Measurements from ENCODE around the gene DOLPP1. TPM values are rescaled to one million over a fixed set of nuclear protein-coding genes. Genes with fewer than 3 reads are reported as not detected.

Gene DOLPP1
- total and polyA plus RNA-seq, 2 of the 8 experiments (the other 6 are each of a cell fraction or from before 2014, with no cell fraction given) = 36.0 to 45.3 TPM

GRCh38 chr9:129125478-129125877 is 44.6 kb downstream of the DOLPP1 start:
- Histone ChIP-seq H4K8ac (ENCODE audit: extremely low read depth, insufficient read depth, low read length) (no peak overlapping the region), H3K9me3 (ENCODE audit: insufficient read depth in 2 of 2, low read depth in 1 of 2, low read length in 1 of 2) (no peaks in the 10 kb centered on the region), H2BK5ac (ENCODE audit: low read depth, low read length) (no peak overlapping the region), H3K79me2 (ENCODE audit: control insufficient read depth in 1 of 2, insufficient read depth in 2 of 2, low read length in 2 of 2) (peaks cover 3 to 26% of the 10 kb centered on the region in 2 experiments; a peak in 2 of 4 replicates), H4K5ac (ENCODE audit: insufficient read length, low read depth, low read length) (no peak overlapping the region), H3K4me2 (ENCODE audit: insufficient read depth in 1 of 2, low read depth in 2 of 2, low read length in 2 of 2) (no peak overlapping the region; a peak in 1 of 4 replicates), H2AFZ (ENCODE audit: low read length) (no peak overlapping the region), H3K14ac (ENCODE audit: insufficient read length) (no peak overlapping the region), H2BK12ac (ENCODE audit: low read depth, low read length) (no peak overlapping the region), H3K79me1 (ENCODE audit: low read depth, low read length) (peaks cover 15% of the 10 kb centered on the region), H3K4me3 (ENCODE audit: extremely low read depth in 1 of 4, insufficient read depth in 2 of 4, low read depth in 3 of 4, low read length in 4 of 4) (no peak overlapping the region), H2BK120ac (replicated peaks; ENCODE audit: low read depth, low read length) (no peak overlapping the region), H2AK5ac (ENCODE audit: low read depth, low read length) (no peak overlapping the region), H3K4me1 (replicated peaks in 1 of 4; ENCODE audit: control insufficient read depth in 3 of 4, insufficient read depth in 4 of 4, low read length in 3 of 4) (peaks cover 9 to 18% (median 12%) of the 10 kb centered on the region in 4 experiments), H3K27ac (ENCODE audit: low read depth, low read length) (no peak overlapping the region), H2BK15ac (ENCODE audit: low read length) (no peak overlapping the region), H2BK20ac (ENCODE audit: low read length) (no peak overlapping the region), H3K9ac (replicated peaks in 1 of 4; ENCODE audit: extremely low read depth in 1 of 4, low read depth in 3 of 4, low read length in 3 of 4) (no peak overlapping the region), H3K18ac (ENCODE audit: extremely low read depth, low read length) (no peak overlapping the region), H3K4ac (replicated peaks; ENCODE audit: insufficient read length, low read depth, low read length) (no peak overlapping the region), H3K36me3 (ENCODE audit: control insufficient read depth in 2 of 4, insufficient read depth in 4 of 4, low read length in 3 of 4) (peaks cover 12 to 51% (median 23%) of the 10 kb centered on the region in 4 experiments; a peak in 6 of 8 replicates), H3K23ac (ENCODE audit: insufficient read length) (no peak overlapping the region), H3K27me3 (replicated peaks in 1 of 4; ENCODE audit: control insufficient read depth in 3 of 4, extremely low read depth in 1 of 4, insufficient read depth in 3 of 4, low read length in 3 of 4) (no peaks in the 10 kb centered on the region), H4K20me1 (replicated peaks in 1 of 2; ENCODE audit: control insufficient read depth in 1 of 2, insufficient read depth in 2 of 2, low read length in 2 of 2) (peaks cover 0 to 4% of the 10 kb centered on the region in 2 experiments), H3K23me2 (ENCODE audit: low read depth, low read length) (no peaks in the 10 kb centered on the region), H3K56ac (replicated peaks; ENCODE audit: insufficient read length, low read depth, low read length) (no peak overlapping the region), H4K91ac (replicated peaks; ENCODE audit: insufficient read length, low read length) (no peak overlapping the region)
- TF ChIP-seq KDM1A (IDR thresholded peaks at IDR 0.05; ENCODE audit: borderline replicate concordance, low read length) = no peak
- TF ChIP-seq HDAC6 (IDR thresholded peaks at IDR 0.05; ENCODE audit: low read depth, low read length) = no peak
- TF ChIP-seq RNF2 (IDR thresholded peaks at IDR 0.05; ENCODE audit: borderline replicate concordance, low read depth, low read length, missing control alignments, poor library complexity, severe bottlenecking) = no peak
- no peak for TF ChIP-seq BACH1 (IDR thresholded peaks at IDR 0.05; ENCODE audit: low read length)
- no peak for TF ChIP-seq CHD1 (IDR thresholded peaks at IDR 0.05; ENCODE audit: low read depth, low read length)
- no peak for TF ChIP-seq ATF3 (IDR thresholded peaks at IDR 0.05; ENCODE audit: insufficient read depth, low read depth, low read length)
- no peak for TF ChIP-seq TBP (IDR thresholded peaks at IDR 0.05; ENCODE audit: low read depth, low read length)
- TF ChIP-seq SIRT6 (IDR thresholded peaks at IDR 0.05; ENCODE audit: low read length) = no peak
- no peak for TF ChIP-seq ZNF274 (IDR thresholded peaks at IDR 0.05; ENCODE audit: borderline replicate concordance, extremely low read depth, low read length)
- no peak for TF ChIP-seq TEAD4 (IDR thresholded peaks at IDR 0.05; ENCODE audit: low read depth, low read length)
- no peak for TF ChIP-seq KDM5A (IDR thresholded peaks at IDR 0.05; ENCODE audit: low read length)
- no peak for TF ChIP-seq RBBP5 (IDR thresholded peaks at IDR 0.05; ENCODE audit: borderline replicate concordance, low read depth, low read length)
- no peak for TF ChIP-seq CBX5 (IDR thresholded peaks at IDR 0.05; ENCODE audit: low read depth, low read length)
- FAIRE-seq (no peak), DNase-seq (ENCODE audit: low read depth in 1 of 2, low spot score in 2 of 2) (no peak)
- WGBS, 2 experiments (ENCODE audit: extremely low coverage in 1 of 2, insufficient coverage in 1 of 2, insufficient read length in 1 of 2, insufficient replicate concordance in 2 of 2, low coverage in 1 of 2, low lambda C conversion rate in 2 of 2, missing lambda C conversion rate in 1 of 2) = 91% methylated on average over 8 of the region's 8 CpGs; no CpG with 5 or more reads in 1 of the 2 experiments
- ChIA-PET POLR2A (ENCODE audit: partially characterized antibody) (interaction anchor here (0.6 to 2.0 kb wide), 5 partner anchors 13 to 157 kb away, joined by 3 to 8 read pairs (median 4); partner anchors contain the start of gene IER5L), CTCF (ENCODE audit: partially characterized antibody) (interaction anchor here (0.6 to 12.2 kb wide), 7 partner anchors 8 to 517 kb away, joined by 3 to 169 read pairs (median 3); no protein-coding TSS in a partner anchor)

Data from H1 (cell line).